GM21447 (cell line): Measurements from ENCODE around the gene IFNA8.
"Not testable (repeated sequence)": the region's sequence is repeated elsewhere in the genome, so short reads cannot be mapped to it uniquely, and the experiment has no call there.

Source experiments
- ATAC-seq: cut with Tn5 transposase; IDR thresholded peaks from one replicate; pipeline ENCODE4 v1.9.1; 2021; ENCODE audit not compliant: unreplicated experiment

Gene IFNA8

GRCh38 chr9:21408817-21409216 lies at the start of gene IFNA8:
TSS of gene IFNA8 (plus strand) at chr9:21409117. CDS start at chr9:21409177, 60 bp downstream.
- ATAC-seq: no peak

- ATAC-seq: no peak
These were observed 46.6 kb upstream of the IFNA8 start for GRCh38 chr9:21362287-21362686.

- peak; percentile 96 for ATAC-seq
These were observed 41.7 kb upstream of the IFNA8 start for GRCh38 chr9:21367169-21367568.

GRCh38 chr9:21367957-21368356 lies 41.0 kb upstream of the IFNA8 start, which contains the start of gene IFNA13:
TSS of gene IFNA13 (minus strand) at chr9:21368057. CDS start at chr9:21368010, 47 bp downstream.
- ATAC-seq: no peak

GRCh38 chr9:21371467-21371866 lies 37.5 kb upstream of the IFNA8 start:
- not testable (repeated sequence) for ATAC-seq

GRCh38 chr9:21381448-21382339 lies 27.2 kb upstream of the IFNA8 start:
- peak; percentile 97 for ATAC-seq

- no peak for ATAC-seq
These were observed 25.3 kb upstream of the IFNA8 start for GRCh38 chr9:21383627-21384026.

- ATAC-seq: no peak
These were observed 23.7 kb upstream of the IFNA8 start, which contains the start of gene IFNA2 for GRCh38 chr9:21385131-21385670. TSS of gene IFNA2 (minus strand) at chr9:21385398. CDS start at chr9:21385329, 69 bp downstream.

GRCh38 chr9:21392270-21392669 lies 16.6 kb upstream of the IFNA8 start:
- peak; percentile 82 for ATAC-seq

GRCh38 chr9:21395778-21396717 lies 12.9 kb upstream of the IFNA8 start:
- ATAC-seq: peak; percentile 58

GRCh38 chr9:21398955-21399489 lies 9.9 kb upstream of the IFNA8 start:
- ATAC-seq: no peak

- ATAC-seq: no peak
These were observed 9.0 kb upstream of the IFNA8 start for GRCh38 chr9:21399956-21400355.

GRCh38 chr9:21402386-21403251 lies 6.3 kb upstream of the IFNA8 start:
- ATAC-seq: peak; percentile 59

- ATAC-seq: no peak
These were observed 4.8 kb upstream of the IFNA8 start for GRCh38 chr9:21404146-21404545.

- peak; percentile 54 for ATAC-seq
These were observed 3.2 kb downstream of the IFNA8 start for GRCh38 chr9:21412107-21412506.

GRCh38 chr9:21413151-21413550 lies 4.2 kb downstream of the IFNA8 start:
- ATAC-seq: no peak

GRCh38 chr9:21413624-21414023 lies 4.7 kb downstream of the IFNA8 start:
- ATAC-seq: peak; percentile 59

GRCh38 chr9:21414220-21414940 lies 5.5 kb downstream of the IFNA8 start:
- no peak for ATAC-seq
